HepG2 (cell line): ENCODE data around the gene CENPP. TPM values are rescaled to one million over a fixed set of nuclear protein-coding genes. Genes with fewer than 3 reads are reported as not detected.

Experiments used
- ATAC-seq: fragments of 200-7000 bp; cut with Tn5 transposase; 3 replicates; pipeline ENCODE4 v1.9.1; 2020; ENCODE audit warnings: mild to moderate bottlenecking, moderate library complexity
- BruUV-seq: library from RNA; stranded (reverse); fragments of 400-500 nt; replicated peaks from 2 replicates; lab custom pipeline; 2021; lab: Mats Ljungman, UMichigan
- CTCF ChIA-PET: fragments of 300-600 bp; formaldehyde crosslinking; extraction: SDS; loops from one replicate; lab custom pipeline; 2021; ENCODE audit warnings: low total read pairs, inconsistent platforms, low intra/inter-chr PET ratio; lab: Yijun Ruan, JAX
- POLR2A ChIA-PET: fragments of 350-600 bp; sonication (Branson Sonifier 250); formaldehyde crosslinking; loops from one replicate; lab custom pipeline; 2020; ENCODE audit warnings: antibody characterized with exemption, inconsistent platforms; lab: Yijun Ruan, JAX
- DNase-seq: peaks from one replicate; pipeline ENCODE4 v3.0.0-alpha.2; 2015; ENCODE audit warnings: low spot score
- FAIRE-seq: peaks from 3 replicates; lab custom pipeline; 2011; peaks lifted over from hg19 to GRCh38; lab: Jason Lieb, UNC
- H2AFZ ChIP-seq: one replicate; pipeline ENCODE4 v1.6.1; 2011; ENCODE audit warnings: low read length, inconsistent platforms
- H3K27ac ChIP-seq: fragments of 300-600 bp; 3 replicates; pipeline ENCODE4 v1.8.0; 2011; ENCODE audit warnings: mixed run types, mild to moderate bottlenecking, mixed read lengths, low read length, inconsistent platforms; ENCODE audit not compliant: insufficient read depth; ENCODE audit errors: extremely low read length
- H3K27me3 ChIP-seq, 2 experiments: fragments of 200-600 bp in 1 of 2; 2 replicates in 1 of 2; 3 replicates in 1 of 2; pipeline versions ENCODE4 v1.6.0 to v1.8.0; 2011; ENCODE audit warnings: low read length in 2 of 2, mild to moderate bottlenecking in 2 of 2, moderate library complexity in 2 of 2, inconsistent platforms in 1 of 2; ENCODE audit not compliant: insufficient read depth in 2 of 2, control insufficient read depth in 1 of 2
- H3K36me3 ChIP-seq, 2 experiments: fragments of 200-600 bp in 1 of 2; replicated peaks in 1 of 2; 2 replicates in 1 of 2; 3 replicates in 1 of 2; pipeline versions ENCODE4 v1.5.1 to v1.8.0; 2011; ENCODE audit warnings: low read length in 2 of 2, inconsistent platforms in 1 of 2; ENCODE audit not compliant: insufficient read depth in 2 of 2, control insufficient read depth in 1 of 2
- H3K4me1 ChIP-seq: 2 replicates; pipeline ENCODE4 v1.5.1; 2012; ENCODE audit warnings: low read length, inconsistent platforms; ENCODE audit not compliant: insufficient read depth
- H3K4me2 ChIP-seq: 2 replicates; pipeline ENCODE4 v1.6.0; 2011; ENCODE audit warnings: low read depth, low read length, inconsistent platforms
- H3K4me3 ChIP-seq, 3 experiments: fragments of 200-600 bp in 1 of 3; sonication (generic), shearing (Covaris generic) in 1 of 3; replicated peaks in 1 of 3; 2 replicates each; pipeline ENCODE4 v1.5.1; 2011 to 2016; ENCODE audit warnings: low read length in 3 of 3, inconsistent platforms in 2 of 3, low read depth in 2 of 3, mild to moderate bottlenecking in 2 of 3, control low read depth in 1 of 3, mixed read lengths in 1 of 3; ENCODE audit not compliant: insufficient read depth in 1 of 3
- H3K79me2 ChIP-seq: one replicate; pipeline ENCODE4 v1.6.1; 2011; ENCODE audit warnings: low read length, inconsistent platforms; ENCODE audit not compliant: insufficient read depth
- H3K9ac ChIP-seq: 2 replicates; pipeline ENCODE4 v1.6.0; 2011; ENCODE audit warnings: mild to moderate bottlenecking, low read depth, low read length, inconsistent platforms; ENCODE audit not compliant: insufficient read depth
- H3K9me3 ChIP-seq: 2 replicates; pipeline ENCODE4 v1.5.1; 2012; ENCODE audit warnings: mild to moderate bottlenecking, low read length
- H4K20me1 ChIP-seq: 2 replicates; pipeline ENCODE4 v1.6.0; 2011; ENCODE audit warnings: inconsistent platforms, mild to moderate bottlenecking, low read length, moderate library complexity; ENCODE audit not compliant: insufficient read depth
- EHMT2 ChIP-seq: fragments of 200-600 bp; sonication (generic); IDR thresholded peaks from 2 replicates; pipeline ENCODE4 v1.7.0; 2017; ENCODE audit warnings: antibody characterized with exemption, low read depth, low read length, borderline replicate concordance
- FOXK1 ChIP-seq: sonication (generic); formaldehyde crosslinking; IDR thresholded peaks from 2 replicates; pipeline ENCODE4 v1.4.0; 2020; ENCODE audit warnings: low read depth, missing genetic modification reagents, borderline replicate concordance
- IRF1 ChIP-seq: sonication (generic); formaldehyde crosslinking; IDR thresholded peaks from 2 replicates; pipeline ENCODE4 v1.4.0; 2020; ENCODE audit warnings: low read depth, mild to moderate bottlenecking, missing genetic modification reagents
- KDM3A ChIP-seq: IDR thresholded peaks from 2 replicates; pipeline ENCODE4 v1.6.1; 2018; ENCODE audit warnings: low read depth, missing compliant biosample characterization
- MEF2D ChIP-seq: sonication (generic); formaldehyde crosslinking; IDR thresholded peaks from 2 replicates; pipeline ENCODE4 v1.5.1; 2020; ENCODE audit warnings: mild to moderate bottlenecking, missing genetic modification reagents
- NCOA5 ChIP-seq: sonication (generic); formaldehyde crosslinking; IDR thresholded peaks from 2 replicates; pipeline ENCODE4 v1.4.0; 2020; ENCODE audit warnings: missing genetic modification reagents
- NFYB ChIP-seq: sonication (generic); formaldehyde crosslinking; IDR thresholded peaks from 2 replicates; pipeline ENCODE4 v1.4.0; 2020; ENCODE audit warnings: missing genetic modification reagents
- PRMT3 ChIP-seq: sonication (generic); formaldehyde crosslinking; IDR thresholded peaks from 2 replicates; pipeline ENCODE4 v1.8.1; 2022; ENCODE audit warnings: low read depth, mild to moderate bottlenecking, moderate library complexity, missing genetic modification reagents, borderline replicate concordance
- SNAPC2 ChIP-seq: sonication (generic); formaldehyde crosslinking; IDR thresholded peaks from 2 replicates; pipeline ENCODE4 v1.8.1; 2022; ENCODE audit warnings: mild to moderate bottlenecking, missing genetic modification reagents
- SP140L ChIP-seq: sonication (generic); formaldehyde crosslinking; IDR thresholded peaks from 2 replicates; pipeline ENCODE4 v1.4.0; 2020; ENCODE audit warnings: missing genetic modification reagents, borderline replicate concordance
- SPEN ChIP-seq: sonication (generic); formaldehyde crosslinking; IDR thresholded peaks from 2 replicates; pipeline ENCODE4 v1.5.1; 2020; ENCODE audit warnings: low read depth, mild to moderate bottlenecking, missing genetic modification reagents
- ZBTB20 ChIP-seq: sonication (generic); formaldehyde crosslinking; IDR thresholded peaks from 2 replicates; pipeline ENCODE4 v1.8.1; 2023; ENCODE audit warnings: missing genetic modification reagents, low read depth, mild to moderate bottlenecking, borderline replicate concordance
- ZNF136 ChIP-seq: sonication (generic); formaldehyde crosslinking; IDR thresholded peaks from 2 replicates; pipeline ENCODE4 v1.8.1; 2022; ENCODE audit warnings: low read depth, mild to moderate bottlenecking, moderate library complexity, missing genetic modification reagents
- ZNF530 ChIP-seq: sonication (generic); formaldehyde crosslinking; IDR thresholded peaks from 2 replicates; pipeline ENCODE4 v1.5.0; 2020; ENCODE audit warnings: low read depth, mild to moderate bottlenecking, missing genetic modification reagents
- ZNF614 ChIP-seq: IDR thresholded peaks from 2 replicates; pipeline ENCODE4 v1.6.1; 2018; ENCODE audit warnings: missing biosample characterization, missing genetic modification reagents, inconsistent platforms, borderline replicate concordance
- ZNF691 ChIP-seq: sonication (generic); formaldehyde crosslinking; IDR thresholded peaks from 2 replicates; pipeline ENCODE4 v1.4.0; 2020; ENCODE audit warnings: missing genetic modification reagents, low read depth, mild to moderate bottlenecking, borderline replicate concordance
- ZNF773 ChIP-seq: sonication (generic); formaldehyde crosslinking; IDR thresholded peaks from 2 replicates; pipeline ENCODE4 v1.4.0; 2020; ENCODE audit warnings: missing genetic modification reagents, borderline replicate concordance
- ZZZ3 ChIP-seq: sonication (generic); formaldehyde crosslinking; IDR thresholded peaks from 2 replicates; pipeline ENCODE4 v1.4.0; 2020; ENCODE audit warnings: missing genetic modification reagents, mild to moderate bottlenecking, borderline replicate concordance
- WGBS: methylation state at CpG from one replicate; pipeline ENCODE4 v1.1.6; 2017; ENCODE audit warnings: low lambda C conversion rate; 5-methylcytosine and 5-hydroxymethylcytosine counted together
- in situ Hi-C: cut with HindIII; loops from 2 replicates; pipeline ENCODE4 v1.10.0; 2017; ENCODE audit warnings: low pct_unique_long_range_greater_than_20kb; ENCODE audit not compliant: extremely low pct_ligation_motif_present
- intact Hi-C: fragments of 100-400 bp; cut with micrococcal nuclease; formaldehyde crosslinking; loops from one replicate; pipeline ENCODE4 v1.10.0; 2022; ENCODE audit not compliant: unreplicated experiment
- polyA plus RNA-seq, 8 experiments: library from polyadenylated mRNA; depleted of rRNA in 3 of 8; stranded (reverse) in 7 of 8; unstranded in 1 of 8; fragments of >200 nt; fragmentation: Illumina TruSeq in 4 of 8; extraction: Trizol in 4 of 8; gene quantifications; 2 replicates each; pipeline versions ENCODE4 v1.2.1 to v1.2.3, GENCODE V29; 2011 to 2016; ENCODE audit warnings: low read depth in 4 of 8, missing spikeins in 1 of 8, mixed read lengths in 1 of 8; ENCODE audit not compliant: insufficient read depth in 1 of 8
- total RNA-seq, 5 experiments: library from RNA; depleted of rRNA; stranded (reverse); fragments of >200 nt; fragmentation: Illumina TruSeq; extraction: Trizol; gene quantifications; 2 replicates each; pipeline ENCODE4 v1.2.3, GENCODE V29; 2016; ENCODE audit warnings: low read depth in 1 of 5
- TF ChIP-seq, protein P1 (sequence below): sonication (generic); formaldehyde crosslinking; IDR thresholded peaks from 2 replicates; pipeline ENCODE4 v1.9.0; 2021; ENCODE audit warnings: missing genetic modification reagents, mild to moderate bottlenecking, borderline replicate concordance

CENPP gene
- total and polyA plus RNA-seq, 2 of the 13 experiments (the other 11 are each of a cell fraction or from before 2014, with no cell fraction given): 2.0 to 11.4 TPM

GRCh38 chr9:92293452-92294296, 32.1 kb upstream of the CENPP start, which contains the start of gene IARS1:
IARS1 (minus strand) TSS chr9:92293697; CDS start chr9:92289419, 4,278 bp downstream.
- 1% methylated on average over 44 of the region's 63 CpGs for whole genome bisulfite sequencing
- H3K27ac ChIP-seq: peak within 1 kb of the TSS; percentile 85
- peaks cover 36% of the 10 kb centered on the region for H3K4me1 ChIP-seq
- intact Hi-C loops: loop anchor here (2.0 kb wide), 1 partner anchor 341 kb away; no protein-coding TSS in a partner anchor
- H3K4me3 ChIP-seq: peak within 1 kb of the TSS; percentile 78 to 92 (median 82)
- ChIA-PET CTCF (no interaction called here), POLR2A (interaction anchor here (1.5 kb wide), 1 partner anchor 155 kb away, joined by 5 read pairs; no protein-coding TSS in a partner anchor)
- H3K27me3 ChIP-seq: no peaks in the 10 kb centered on the region; a peak in 1 of 5 replicates
- TSS peak; percentile 95 for BruUV-seq
- H2AFZ ChIP-seq: no peak within 1 kb of the TSS
- peaks cover 45% of the 10 kb centered on the region for H3K79me2 ChIP-seq
- H4K20me1 ChIP-seq: peaks cover 31% of the 10 kb centered on the region
- FAIRE-seq (peak; percentile 87), ATAC-seq (peak; percentile 96), DNase-seq (peak; percentile 96)
- peak within 1 kb of the TSS; percentile 99 for H3K4me2 ChIP-seq
- peaks cover 4 to 40% of the 10 kb centered on the region in 2 experiments; a peak in 3 of 5 replicates for H3K36me3 ChIP-seq
- H3K9ac ChIP-seq: peak within 1 kb of the TSS; percentile 93
- in situ Hi-C loops: no loop called here
- H3K9me3 ChIP-seq: no peaks in the 10 kb centered on the region
- TF ChIP-seq SP140L (CRISPR knock-in tag): no peak; the same call in 1 of the 2 replicates
- TF ChIP-seq, protein P1, sequence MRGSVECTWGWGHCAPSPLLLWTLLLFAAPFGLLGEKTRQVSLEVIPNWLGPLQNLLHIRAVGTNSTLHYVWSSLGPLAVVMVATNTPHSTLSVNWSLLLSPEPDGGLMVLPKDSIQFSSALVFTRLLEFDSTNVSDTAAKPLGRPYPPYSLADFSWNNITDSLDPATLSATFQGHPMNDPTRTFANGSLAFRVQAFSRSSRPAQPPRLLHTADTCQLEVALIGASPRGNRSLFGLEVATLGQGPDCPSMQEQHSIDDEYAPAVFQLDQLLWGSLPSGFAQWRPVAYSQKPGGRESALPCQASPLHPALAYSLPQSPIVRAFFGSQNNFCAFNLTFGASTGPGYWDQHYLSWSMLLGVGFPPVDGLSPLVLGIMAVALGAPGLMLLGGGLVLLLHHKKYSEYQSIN (CRISPR knock-in tag): no peak
- TF ChIP-seq PRMT3 (CRISPR knock-in tag): 0 out of 2 replicates have a peak, but pooled peaks have one; percentile 92
- TF ChIP-seq FOXK1 (CRISPR knock-in tag): peak; percentile 81; the same call in 1 of the 2 replicates
- peak; percentile 90; the same call in 1 of the 2 replicates for TF ChIP-seq ZNF691
- TF ChIP-seq SNAPC2: peak; percentile 96
- TF ChIP-seq MEF2D (CRISPR knock-in tag): peak; percentile 70; the same call in 1 of the 2 replicates
- TF ChIP-seq ZBTB20 (CRISPR knock-in tag): peak; percentile 70
- no peak for TF ChIP-seq EHMT2
- peak; percentile 55; the same call in 1 of the 2 replicates for TF ChIP-seq ZNF773
- peak; percentile 95 for TF ChIP-seq SPEN
- peak; percentile 94 for TF ChIP-seq ZNF614 (CRISPR knock-in tag)
- peak; percentile 92; the same call in 1 of the 2 replicates for TF ChIP-seq KDM3A (CRISPR knock-in tag)
- no peak for TF ChIP-seq IRF1 (CRISPR knock-in tag)
- peak; percentile 89; the same call in 1 of the 2 replicates for TF ChIP-seq ZZZ3
- peak; percentile 100 for TF ChIP-seq NFYB
- 0 out of 2 replicates have a peak, but pooled peaks have one; percentile 69 for TF ChIP-seq NCOA5 (CRISPR knock-in tag)
- no peak for TF ChIP-seq ZNF530
- peak; percentile 44; the same call in 1 of the 2 replicates for TF ChIP-seq ZNF136 (CRISPR knock-in tag)
